WI38 (cell line): ENCODE measurements around the gene TANGO2.

Experiments
- H3K4me3 ChIP-seq: 2 replicates; pipeline ENCODE4 v1.5.1; 2011; ENCODE audit warnings: low read depth, mild to moderate bottlenecking, control low read depth, low read length
- TF ChIP-seq, protein P1 (sequence below): IDR thresholded peaks from 2 replicates; pipeline ENCODE4 v1.5.1; 2012; ENCODE audit warnings: low read depth, mild to moderate bottlenecking, control low read depth, low read length

Gene TANGO2

DNA sequence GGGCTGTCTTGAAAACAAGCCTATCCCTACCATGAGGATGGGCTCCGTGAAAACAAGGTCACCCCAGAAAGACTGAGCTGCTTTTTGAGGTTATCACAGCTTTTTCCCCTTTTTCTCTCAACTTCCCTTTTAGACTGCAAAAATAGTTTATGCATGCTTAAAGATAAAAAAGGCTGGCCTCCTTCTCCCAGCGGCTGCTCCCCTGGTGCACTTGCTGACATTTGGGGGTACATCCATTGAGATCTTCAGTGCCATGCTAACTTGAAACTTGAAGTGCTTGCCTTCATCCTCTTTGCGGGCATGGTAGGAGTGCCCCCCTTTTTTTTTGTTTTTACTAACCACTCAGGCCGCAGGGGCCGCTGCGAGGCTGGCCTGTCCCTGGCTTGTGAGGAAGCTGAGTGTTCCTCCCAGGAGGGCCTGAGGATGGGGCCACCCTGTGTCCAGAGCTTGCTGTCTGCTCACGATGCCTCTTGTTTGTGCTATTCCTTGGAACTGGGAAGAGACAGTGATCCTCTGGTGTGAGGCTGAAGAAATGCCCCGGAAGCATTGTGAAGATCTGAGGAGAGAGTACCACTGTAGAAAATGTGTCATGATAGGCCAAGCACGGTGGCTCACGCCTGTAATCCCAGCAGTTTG is 2.2 kb downstream of the TANGO2 start:
- TF ChIP-seq, protein P1, sequence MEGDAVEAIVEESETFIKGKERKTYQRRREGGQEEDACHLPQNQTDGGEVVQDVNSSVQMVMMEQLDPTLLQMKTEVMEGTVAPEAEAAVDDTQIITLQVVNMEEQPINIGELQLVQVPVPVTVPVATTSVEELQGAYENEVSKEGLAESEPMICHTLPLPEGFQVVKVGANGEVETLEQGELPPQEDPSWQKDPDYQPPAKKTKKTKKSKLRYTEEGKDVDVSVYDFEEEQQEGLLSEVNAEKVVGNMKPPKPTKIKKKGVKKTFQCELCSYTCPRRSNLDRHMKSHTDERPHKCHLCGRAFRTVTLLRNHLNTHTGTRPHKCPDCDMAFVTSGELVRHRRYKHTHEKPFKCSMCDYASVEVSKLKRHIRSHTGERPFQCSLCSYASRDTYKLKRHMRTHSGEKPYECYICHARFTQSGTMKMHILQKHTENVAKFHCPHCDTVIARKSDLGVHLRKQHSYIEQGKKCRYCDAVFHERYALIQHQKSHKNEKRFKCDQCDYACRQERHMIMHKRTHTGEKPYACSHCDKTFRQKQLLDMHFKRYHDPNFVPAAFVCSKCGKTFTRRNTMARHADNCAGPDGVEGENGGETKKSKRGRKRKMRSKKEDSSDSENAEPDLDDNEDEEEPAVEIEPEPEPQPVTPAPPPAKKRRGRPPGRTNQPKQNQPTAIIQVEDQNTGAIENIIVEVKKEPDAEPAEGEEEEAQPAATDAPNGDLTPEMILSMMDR: no peak
- no peak overlapping the region for H3K4me3 ChIP-seq

DNA sequence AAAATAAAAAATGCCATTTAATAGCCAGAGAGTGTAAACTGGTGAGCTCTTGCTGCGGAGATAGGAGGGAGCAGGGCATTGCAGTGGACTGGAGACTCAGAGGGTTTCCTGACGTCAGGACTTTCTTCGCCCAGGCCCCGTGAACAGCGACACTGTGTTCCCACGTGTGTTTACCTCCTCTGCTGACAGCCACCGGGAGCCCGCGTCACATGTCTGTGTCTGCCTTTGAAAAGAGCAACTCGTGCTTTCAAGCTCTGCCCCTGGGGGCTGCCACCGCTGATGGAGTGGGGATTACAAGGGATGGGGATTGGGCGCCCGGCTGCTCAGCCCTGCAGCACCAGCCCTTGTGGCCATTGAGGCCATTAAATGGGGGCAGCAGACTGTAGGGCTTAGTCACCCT is 3.3 kb downstream of the TANGO2 start:
- TF ChIP-seq, protein P1: no peak
- H3K4me3 ChIP-seq: no peak overlapping the region

DNA sequence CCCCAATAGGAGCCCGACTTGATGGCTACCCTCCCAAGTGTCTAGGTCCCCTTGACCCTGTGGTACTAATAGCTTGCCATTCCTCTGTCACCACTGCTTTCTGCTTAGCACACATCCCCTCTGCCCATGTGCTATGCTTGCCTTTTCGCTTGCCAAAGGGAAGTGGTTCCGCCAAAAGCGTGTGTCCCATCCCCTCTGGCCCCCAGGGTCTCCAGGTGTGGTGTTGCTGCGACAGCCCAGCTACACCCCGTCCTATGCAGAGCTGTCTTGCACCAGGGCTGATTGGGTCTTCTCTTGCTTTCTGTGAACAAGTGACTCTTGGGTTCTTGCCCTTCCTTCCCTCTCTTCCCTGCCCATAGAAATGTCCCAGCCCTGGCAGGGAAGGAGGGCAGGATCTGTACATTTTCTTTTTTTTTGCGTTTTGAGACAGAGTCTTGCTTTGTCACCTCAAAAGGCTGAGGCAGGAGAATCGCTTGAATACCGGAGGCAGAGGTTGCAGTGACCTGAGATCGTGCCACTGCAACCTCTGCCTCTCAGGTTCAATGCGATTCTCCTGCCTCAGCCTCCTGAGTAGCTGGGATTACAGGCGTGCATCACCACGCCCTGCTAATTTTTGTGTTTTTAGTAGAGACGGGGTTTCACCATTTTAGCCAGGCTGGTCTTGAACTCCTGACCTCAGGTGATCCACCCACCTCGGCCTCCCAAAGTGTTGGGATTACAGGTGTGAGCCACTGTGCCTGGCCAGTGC is 3.9 kb downstream of the TANGO2 start:
- TF ChIP-seq, protein P1: no peak
- no peak overlapping the region for H3K4me3 ChIP-seq

DNA sequence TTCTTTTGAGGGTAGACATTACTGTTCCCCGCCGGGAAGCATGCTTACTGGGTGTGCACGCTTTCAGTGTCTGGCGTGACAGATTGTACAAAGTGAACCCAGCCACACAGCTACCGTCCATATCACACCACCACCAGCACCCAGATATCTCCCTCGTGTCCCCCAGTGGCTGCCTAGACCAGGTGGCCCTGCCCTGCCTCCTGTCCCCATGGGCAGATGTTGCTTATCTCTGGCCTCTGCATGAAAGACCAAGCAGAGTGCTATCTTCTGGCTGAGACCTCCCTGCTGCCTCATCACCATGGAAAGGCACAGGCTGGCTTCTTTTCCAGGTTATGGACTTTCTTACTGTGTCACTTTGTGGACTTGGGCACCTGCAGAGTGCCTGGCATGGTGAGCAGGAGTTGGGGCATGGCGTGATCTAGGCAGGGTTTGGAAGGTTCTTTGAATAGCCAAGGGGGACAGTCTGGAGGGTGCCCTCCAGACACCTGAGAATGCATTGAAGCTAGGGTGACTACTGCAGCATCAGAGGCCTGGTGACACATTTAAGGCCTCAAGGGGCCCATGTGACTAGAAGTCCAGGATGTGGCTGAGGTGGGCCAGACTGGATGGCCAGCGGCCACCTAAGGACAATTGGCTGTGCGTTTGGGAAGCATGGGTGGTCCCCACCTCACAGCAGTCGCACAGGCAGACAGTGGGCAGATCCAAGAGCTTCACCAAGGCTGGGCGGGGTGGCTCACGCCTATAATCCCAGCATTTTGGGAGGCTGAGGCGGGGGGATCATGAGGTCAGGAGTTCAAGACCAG is 4.7 kb downstream of the TANGO2 start:
- TF ChIP-seq, protein P1: no peak
- H3K4me3 ChIP-seq: no peak overlapping the region

GRCh38 chr22:20026204-20026908 is 5.4 kb downstream of the TANGO2 start:
- H3K4me3 ChIP-seq: no peak overlapping the region
- TF ChIP-seq, protein P1: no peak

DNA sequence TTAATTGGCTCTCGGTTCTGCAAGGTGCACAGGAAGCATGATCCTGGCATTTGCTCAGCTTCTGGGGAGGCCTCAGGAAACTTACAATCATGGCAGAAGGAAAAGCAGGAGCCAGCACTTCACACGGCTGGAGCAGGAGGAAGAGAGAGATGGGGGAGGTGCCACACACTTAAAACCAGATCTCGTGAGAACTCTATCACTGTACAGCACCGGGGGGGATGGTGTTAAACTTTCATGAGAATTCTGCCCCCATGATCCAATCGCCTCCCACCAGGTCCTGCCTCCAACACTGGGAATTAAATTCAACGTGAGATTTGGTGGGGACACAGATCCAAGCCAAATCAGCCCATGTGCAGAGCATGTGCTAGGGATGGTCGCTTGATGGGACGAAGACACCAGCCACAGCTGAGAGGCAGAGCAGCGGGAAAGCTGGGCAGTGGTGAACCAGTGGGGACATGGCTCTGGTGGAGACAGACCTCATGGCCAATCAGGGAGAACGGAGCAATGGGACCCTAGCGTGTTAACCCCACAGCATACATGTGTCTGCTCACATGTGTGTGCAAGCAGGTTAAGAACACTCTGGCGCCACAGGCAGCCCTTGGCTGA is 6.2 kb downstream of the TANGO2 start:
- no peak overlapping the region for H3K4me3 ChIP-seq
- TF ChIP-seq, protein P1: no peak
